Liver (tissue), 3 donors: Measurements from ENCODE around the gene TFPI.

Experiments used
- GABPA ChIP-seq, 2 donors: IDR thresholded peaks in 1 of 2; conservative IDR thresholded peaks in 1 of 2; 2 replicates each; pipeline ENCODE4 v1.6.1; 2016; ENCODE audit warnings: antibody characterized with exemption in 2 of 2, mild to moderate bottlenecking in 1 of 2, moderate library complexity in 1 of 2
- TF ChIP-seq, protein P1 (sequence below): fragments of 150-350 bp; IDR thresholded peaks from 2 replicates; pipeline ENCODE4 v1.5.1; 2017; ENCODE audit warnings: improper control_type of control experiment, low read depth, low read length; ENCODE audit not compliant: missing input control
- donor health status: healthy.
- donor health status: healthy.

GRCh38 chr2:187520121-187520624 is 34.1 kb downstream of the TFPI start:
- TF ChIP-seq GABPA (IDR thresholded peaks at IDR 0.05 in 1 of 2, conservative IDR thresholded peaks at IDR 0.05 in 1 of 2): no peak
- TF ChIP-seq, protein P1, sequence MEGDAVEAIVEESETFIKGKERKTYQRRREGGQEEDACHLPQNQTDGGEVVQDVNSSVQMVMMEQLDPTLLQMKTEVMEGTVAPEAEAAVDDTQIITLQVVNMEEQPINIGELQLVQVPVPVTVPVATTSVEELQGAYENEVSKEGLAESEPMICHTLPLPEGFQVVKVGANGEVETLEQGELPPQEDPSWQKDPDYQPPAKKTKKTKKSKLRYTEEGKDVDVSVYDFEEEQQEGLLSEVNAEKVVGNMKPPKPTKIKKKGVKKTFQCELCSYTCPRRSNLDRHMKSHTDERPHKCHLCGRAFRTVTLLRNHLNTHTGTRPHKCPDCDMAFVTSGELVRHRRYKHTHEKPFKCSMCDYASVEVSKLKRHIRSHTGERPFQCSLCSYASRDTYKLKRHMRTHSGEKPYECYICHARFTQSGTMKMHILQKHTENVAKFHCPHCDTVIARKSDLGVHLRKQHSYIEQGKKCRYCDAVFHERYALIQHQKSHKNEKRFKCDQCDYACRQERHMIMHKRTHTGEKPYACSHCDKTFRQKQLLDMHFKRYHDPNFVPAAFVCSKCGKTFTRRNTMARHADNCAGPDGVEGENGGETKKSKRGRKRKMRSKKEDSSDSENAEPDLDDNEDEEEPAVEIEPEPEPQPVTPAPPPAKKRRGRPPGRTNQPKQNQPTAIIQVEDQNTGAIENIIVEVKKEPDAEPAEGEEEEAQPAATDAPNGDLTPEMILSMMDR: no peak
